Astrocyte (in vitro differentiated cells and primary cell): ENCODE results near the gene BLOC1S3. TPM values are rescaled to one million over a fixed set of nuclear protein-coding genes. Genes with fewer than 3 reads are reported as not detected.

Experiments used
- DNase-seq: peaks from one replicate; pipeline ENCODE4 v3.0.0-alpha.2; 2010; ENCODE audit warnings: low read depth
- FAIRE-seq: peaks from 2 replicates; lab custom pipeline; 2011; peaks lifted over from hg19 to GRCh38; lab: Jason Lieb, UNC
- H2AFZ ChIP-seq: 2 replicates; pipeline ENCODE4 v1.6.0; 2012; ENCODE audit warnings: low read depth, low read length, inconsistent platforms
- H3K27ac ChIP-seq: 2 replicates; pipeline ENCODE4 v1.5.1; 2011; ENCODE audit warnings: low read depth, low read length, inconsistent platforms
- H3K27me3 ChIP-seq: 2 replicates; pipeline ENCODE4 v1.6.0; 2011; ENCODE audit warnings: low read length, inconsistent platforms; ENCODE audit not compliant: insufficient read depth
- H3K36me3 ChIP-seq: 2 replicates; pipeline ENCODE4 v1.5.1; 2011; ENCODE audit warnings: low read length, inconsistent platforms; ENCODE audit not compliant: insufficient read depth
- H3K4me1 ChIP-seq: 2 replicates; pipeline ENCODE4 v1.5.1; 2011; ENCODE audit warnings: low read length, inconsistent platforms; ENCODE audit not compliant: insufficient read depth
- H3K4me2 ChIP-seq: 2 replicates; pipeline ENCODE4 v1.6.0; 2012; ENCODE audit warnings: low read length, inconsistent platforms
- H3K4me3 ChIP-seq: 2 replicates; pipeline ENCODE4 v1.5.1; 2011; ENCODE audit warnings: low read depth, mild to moderate bottlenecking, low read length, inconsistent platforms; ENCODE audit not compliant: insufficient read depth
- H3K79me2 ChIP-seq: 2 replicates; pipeline ENCODE4 v1.6.0; 2012; ENCODE audit warnings: mild to moderate bottlenecking, low read length, inconsistent platforms; ENCODE audit not compliant: insufficient read depth
- H3K9ac ChIP-seq: 2 replicates; pipeline ENCODE4 v1.6.0; 2012; ENCODE audit warnings: mild to moderate bottlenecking, low read length, inconsistent platforms
- H3K9me3 ChIP-seq: 2 replicates; pipeline ENCODE4 v1.5.1; 2012; ENCODE audit warnings: low read depth, mild to moderate bottlenecking, low read length, inconsistent platforms; ENCODE audit not compliant: insufficient read depth
- H4K20me1 ChIP-seq: 2 replicates; pipeline ENCODE4 v1.6.0; 2012; ENCODE audit warnings: low read length, inconsistent platforms; ENCODE audit not compliant: insufficient read depth
- H3K27ac Mint-ChIP-seq: one replicate; pipeline ENCODE4 v1.8.0; 2021; ENCODE audit warnings: mild to moderate bottlenecking, mixed read lengths; ENCODE audit not compliant: unreplicated experiment
- H3K27me3 Mint-ChIP-seq: one replicate; pipeline ENCODE4 v1.8.0; 2021; ENCODE audit warnings: low read depth, mixed read lengths; ENCODE audit not compliant: unreplicated experiment
- H3K36me3 Mint-ChIP-seq: one replicate; pipeline ENCODE4 v1.8.0; 2021; ENCODE audit warnings: low read depth, mixed read lengths; ENCODE audit not compliant: unreplicated experiment
- H3K4me1 Mint-ChIP-seq: one replicate; pipeline ENCODE4 v1.8.0; 2021; ENCODE audit warnings: low read depth, mixed read lengths; ENCODE audit not compliant: unreplicated experiment
- H3K4me3 Mint-ChIP-seq: one replicate; pipeline ENCODE4 v1.8.0; 2021; ENCODE audit warnings: mild to moderate bottlenecking, moderate library complexity, mixed read lengths; ENCODE audit not compliant: unreplicated experiment
- H3K9me3 Mint-ChIP-seq: one replicate; pipeline ENCODE4 v1.8.0; 2021; ENCODE audit warnings: mild to moderate bottlenecking, mixed read lengths; ENCODE audit not compliant: unreplicated experiment
- CTCF ChIP-seq: IDR thresholded peaks from 2 replicates; pipeline ENCODE4 v1.5.1; 2011; ENCODE audit warnings: low read depth, mild to moderate bottlenecking, inconsistent platforms, low read length, moderate library complexity; ENCODE audit not compliant: insufficient read depth
- EZH2 ChIP-seq: IDR thresholded peaks from 2 replicates; pipeline ENCODE4 v1.6.1; 2012; ENCODE audit warnings: mild to moderate bottlenecking, low read length, inconsistent platforms; ENCODE audit not compliant: insufficient read depth
- total RNA-seq: library from RNA; stranded (reverse); gene quantifications from 2 replicates; pipeline ENCODE4 v1.2.1, GENCODE V29; 2021

The BLOC1S3 gene
- total RNA-seq, 1 donor from 2014 or later: 14.5 TPM

GRCh38 chr19:45200568-45200967, 22.0 kb downstream of the BLOC1S3 start:
- FAIRE-seq: no peak

GRCh38 chr19:45202637-45203036, 24.1 kb downstream of the BLOC1S3 start:
- FAIRE-seq (no peak), DNase-seq (no peak)
- Mint-ChIP-seq H3K9me3 (no peaks in the 10 kb centered on the region), H3K4me1 (no peaks in the 10 kb centered on the region), H3K27me3 (peaks cover 8% of the 10 kb centered on the region), H3K27ac (no peak overlapping the region), H3K36me3 (no peaks in the 10 kb centered on the region), H3K4me3 (no peak overlapping the region)
- H3K9ac ChIP-seq: no peak overlapping the region
- no peaks in the 10 kb centered on the region for H3K36me3 ChIP-seq
- no peaks in the 10 kb centered on the region for H3K4me1 ChIP-seq
- no peaks in the 10 kb centered on the region for H3K9me3 ChIP-seq
- no peaks in the 10 kb centered on the region for H3K79me2 ChIP-seq
- H2AFZ ChIP-seq: no peak overlapping the region
- no peak overlapping the region for H3K4me3 ChIP-seq
- no peak overlapping the region for H3K27ac ChIP-seq
- no peak overlapping the region for H3K4me2 ChIP-seq
- H4K20me1 ChIP-seq: no peaks in the 10 kb centered on the region
- H3K27me3 ChIP-seq: peaks cover 3% of the 10 kb centered on the region
- TF ChIP-seq CTCF: no peak
- TF ChIP-seq EZH2: no peak

More at GRCh38 chr19:45200568-45200967, 22.0 kb downstream of the BLOC1S3 start:
- H3K9me3 ChIP-seq: no peaks in the 10 kb centered on the region
- no peak overlapping the region for H2AFZ ChIP-seq
- H3K4me1 ChIP-seq: no peaks in the 10 kb centered on the region
- H3K27me3 ChIP-seq: peaks cover 3% of the 10 kb centered on the region
- no peak overlapping the region for H3K4me2 ChIP-seq
- no peak overlapping the region for H3K27ac Mint-ChIP-seq
- peaks cover 8% of the 10 kb centered on the region for H3K27me3 Mint-ChIP-seq
- H3K79me2 ChIP-seq: no peaks in the 10 kb centered on the region
- no peaks in the 10 kb centered on the region for H4K20me1 ChIP-seq
- H3K36me3 ChIP-seq: no peaks in the 10 kb centered on the region
- DNase-seq: no peak
- no peak overlapping the region for H3K4me3 ChIP-seq
- no peaks in the 10 kb centered on the region for H3K9me3 Mint-ChIP-seq
- H3K4me3 Mint-ChIP-seq: no peak overlapping the region
- H3K4me1 Mint-ChIP-seq: no peaks in the 10 kb centered on the region
- H3K27ac ChIP-seq: no peak overlapping the region
- H3K36me3 Mint-ChIP-seq: peaks cover 3% of the 10 kb centered on the region
- no peak for TF ChIP-seq CTCF
- TF ChIP-seq EZH2: no peak
- H3K9ac ChIP-seq: no peak overlapping the region

GRCh38 chr19:45205810-45206209, 27.2 kb downstream of the BLOC1S3 start:
- H3K27me3 ChIP-seq: no peaks in the 10 kb centered on the region
- Mint-ChIP-seq H3K36me3 (no peaks in the 10 kb centered on the region), H3K9me3 (no peaks in the 10 kb centered on the region), H3K4me3 (no peak overlapping the region), H3K4me1 (no peaks in the 10 kb centered on the region), H3K27ac (no peak overlapping the region), H3K27me3 (peaks cover 4% of the 10 kb centered on the region)
- DNase-seq (no peak), FAIRE-seq (no peak)
- H3K4me3 ChIP-seq: no peak overlapping the region
- H3K79me2 ChIP-seq: no peaks in the 10 kb centered on the region
- no peak overlapping the region for H3K9ac ChIP-seq
- H3K27ac ChIP-seq: no peak overlapping the region
- H3K4me1 ChIP-seq: no peaks in the 10 kb centered on the region
- H3K4me2 ChIP-seq: no peak overlapping the region
- H4K20me1 ChIP-seq: no peaks in the 10 kb centered on the region
- H3K9me3 ChIP-seq: no peaks in the 10 kb centered on the region
- H2AFZ ChIP-seq: no peak overlapping the region
- H3K36me3 ChIP-seq: no peaks in the 10 kb centered on the region
- TF ChIP-seq CTCF: no peak
- no peak for TF ChIP-seq EZH2
